Adrenal gland (tissue), 5 donors: Measurements from ENCODE around the gene RRP15.

Experiments
- POLR2A ChIP-seq, 2 donors: fragments of 450-650 bp; IDR thresholded peaks; one replicate each; pipeline ENCODE4 v1.6.1; 2017; ENCODE audit warnings: antibody characterized with exemption in 2 of 2, mild to moderate bottlenecking in 2 of 2, moderate library complexity in 1 of 2
- TF ChIP-seq, protein P1 (sequence below), 6 experiments: fragments of 450-650 bp in 4 of 6; fragments of 200-600 bp in 2 of 6; sonication (generic) in 1 of 6; IDR thresholded peaks; 1 replicate in 5 of 6; 2 replicates in 1 of 6; pipeline versions ENCODE4 v1.5.1 to v1.8.0; 2016 to 2021; ENCODE audit warnings: antibody characterized with exemption in 6 of 6, mild to moderate bottlenecking in 2 of 6, moderate library complexity in 1 of 6
- donor health status: DM: no; HTN: no; CAD: no.

DNA sequence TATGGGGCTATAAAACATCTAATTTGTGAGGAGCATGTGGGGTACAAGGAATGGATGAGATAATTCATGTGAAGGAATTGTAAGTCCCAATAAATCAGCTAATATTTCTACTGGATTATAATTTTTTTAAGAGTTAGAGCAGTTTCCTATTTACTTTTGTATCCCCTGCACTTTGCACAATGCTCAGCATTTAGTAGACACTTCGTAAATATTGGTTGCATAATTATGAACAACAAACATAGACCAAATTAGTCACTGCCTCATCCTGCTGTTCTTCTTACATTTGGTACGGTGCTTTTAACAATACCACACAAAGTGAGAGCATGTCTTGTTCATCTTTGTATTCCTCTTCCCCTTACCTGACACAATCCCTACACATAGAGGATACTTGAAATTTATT lies 27.1 kb upstream of the RRP15 start:
- TF ChIP-seq, protein P1, sequence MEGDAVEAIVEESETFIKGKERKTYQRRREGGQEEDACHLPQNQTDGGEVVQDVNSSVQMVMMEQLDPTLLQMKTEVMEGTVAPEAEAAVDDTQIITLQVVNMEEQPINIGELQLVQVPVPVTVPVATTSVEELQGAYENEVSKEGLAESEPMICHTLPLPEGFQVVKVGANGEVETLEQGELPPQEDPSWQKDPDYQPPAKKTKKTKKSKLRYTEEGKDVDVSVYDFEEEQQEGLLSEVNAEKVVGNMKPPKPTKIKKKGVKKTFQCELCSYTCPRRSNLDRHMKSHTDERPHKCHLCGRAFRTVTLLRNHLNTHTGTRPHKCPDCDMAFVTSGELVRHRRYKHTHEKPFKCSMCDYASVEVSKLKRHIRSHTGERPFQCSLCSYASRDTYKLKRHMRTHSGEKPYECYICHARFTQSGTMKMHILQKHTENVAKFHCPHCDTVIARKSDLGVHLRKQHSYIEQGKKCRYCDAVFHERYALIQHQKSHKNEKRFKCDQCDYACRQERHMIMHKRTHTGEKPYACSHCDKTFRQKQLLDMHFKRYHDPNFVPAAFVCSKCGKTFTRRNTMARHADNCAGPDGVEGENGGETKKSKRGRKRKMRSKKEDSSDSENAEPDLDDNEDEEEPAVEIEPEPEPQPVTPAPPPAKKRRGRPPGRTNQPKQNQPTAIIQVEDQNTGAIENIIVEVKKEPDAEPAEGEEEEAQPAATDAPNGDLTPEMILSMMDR (IDR thresholded peaks at IDR 0.05), result no peak
- TF ChIP-seq POLR2A (IDR thresholded peaks at IDR 0.05), result no peak
